Sigmoid colon (tissue), 7 donors: ENCODE measurements around the gene TMEM41B. TPM values are rescaled to one million over a fixed set of nuclear protein-coding genes. Genes with fewer than 3 reads are reported as not detected.
"Not testable (repeated sequence)": the region's sequence is repeated elsewhere in the genome, so short reads cannot be mapped to it uniquely, and the experiment has no call there.

Experiments used
- DNase-seq: peaks from one replicate; pipeline ENCODE4 v3.0.0-alpha.2; 2019
- H3K27ac ChIP-seq, 4 donors: fragments of 200-600 bp; sonication (generic); one replicate each; pipeline ENCODE4 v1.5.1; 2016 to 2019; ENCODE audit warnings: mild to moderate bottlenecking in 1 of 4
- H3K27me3 ChIP-seq, 3 donors: fragments of 200-600 bp; sonication (generic); one replicate each; pipeline ENCODE4 v1.5.1; 2019; ENCODE audit warnings: mild to moderate bottlenecking in 1 of 3
- H3K36me3 ChIP-seq, 4 donors: fragments of 200-600 bp; sonication (generic); one replicate each; pipeline ENCODE4 v1.5.1; 2016 to 2019
- H3K4me1 ChIP-seq, 4 donors: fragments of 200-600 bp; sonication (generic); one replicate each; pipeline ENCODE4 v1.5.1; 2017 to 2019
- H3K4me3 ChIP-seq, 4 donors: fragments of 200-600 bp; sonication (generic); one replicate each; pipeline ENCODE4 v1.5.1; 2017 to 2019; ENCODE audit warnings: mild to moderate bottlenecking in 2 of 4, moderate library complexity in 1 of 4
- H3K9me3 ChIP-seq, 4 donors: fragments of 200-600 bp in 3 of 4; sonication (generic) in 3 of 4; one replicate each; pipeline versions ENCODE4 v1.5.1 to v1.6.1; 2013 to 2019
- CTCF ChIP-seq, 4 experiments: fragments of 450-650 bp in 3 of 4; fragments of 200-600 bp in 1 of 4; IDR thresholded peaks; one replicate each; pipeline ENCODE4 v1.5.1; 2016 to 2019; ENCODE audit warnings: antibody characterized with exemption in 4 of 4, mild to moderate bottlenecking in 3 of 4, moderate library complexity in 2 of 4
- EP300 ChIP-seq, 4 donors: sonication (generic); formaldehyde crosslinking; IDR thresholded peaks; one replicate each; pipeline ENCODE4 v1.6.1; 2017; ENCODE audit warnings: antibody characterized with exemption in 4 of 4
- POLR2A ChIP-seq, 2 donors: fragments of 450-650 bp; IDR thresholded peaks; one replicate each; pipeline ENCODE4 v1.6.1; 2016; ENCODE audit warnings: antibody characterized with exemption in 2 of 2, mild to moderate bottlenecking in 2 of 2, moderate library complexity in 2 of 2
- POLR2AphosphoS5 ChIP-seq, 4 donors: sonication (generic); formaldehyde crosslinking; IDR thresholded peaks; one replicate each; pipeline ENCODE4 v1.6.1; 2017; ENCODE audit warnings: antibody characterized with exemption in 4 of 4
- WGBS, 2 donors: extraction: QIAGEN DNeasy Blood & Tissue Kit; methylation state at CpG; one replicate each; pipeline ENCODE4 v1.1.7; 2013; 5-methylcytosine and 5-hydroxymethylcytosine counted together
- intact Hi-C: fragments of 100-400 bp; cut with DNase I; formaldehyde crosslinking; loops from one replicate; pipeline ENCODE4 v1.15.1; 2023
- polyA plus RNA-seq, 3 donors: library from polyadenylated mRNA; stranded (reverse); fragments of 200-250 nt; gene quantifications; one replicate each; pipeline ENCODE4 v1.2.3, GENCODE V29; 2013
- total RNA-seq, 4 donors: library from RNA; depleted of rRNA; stranded (reverse); fragments of >200 nt; gene quantifications; one replicate each; pipeline ENCODE4 v1.1.0, GENCODE V29; 2016
- donor health status: healthy with polysubstance abuse.
- donor health status: Bipolar disorder and iron deficiency.
- donor health status: healthy.

The TMEM41B gene, protein sequence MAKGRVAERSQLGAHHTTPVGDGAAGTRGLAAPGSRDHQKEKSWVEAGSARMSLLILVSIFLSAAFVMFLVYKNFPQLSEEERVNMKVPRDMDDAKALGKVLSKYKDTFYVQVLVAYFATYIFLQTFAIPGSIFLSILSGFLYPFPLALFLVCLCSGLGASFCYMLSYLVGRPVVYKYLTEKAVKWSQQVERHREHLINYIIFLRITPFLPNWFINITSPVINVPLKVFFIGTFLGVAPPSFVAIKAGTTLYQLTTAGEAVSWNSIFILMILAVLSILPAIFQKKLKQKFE
- total RNA-seq (10 to 100 TPM; 20.3 to 22.2 (median 20.5) TPM), polyA plus RNA-seq (10 to 100 TPM in 1 of 3 donors, 1 to 10 TPM in 2; 6.5 to 20.8 (median 6.6) TPM)

- TF ChIP-seq POLR2A (IDR thresholded peaks at IDR 0.05), result peak; percentile 65 to 69
- TF ChIP-seq EP300 (IDR thresholded peaks at IDR 0.05), result no peak
- TF ChIP-seq POLR2AphosphoS5 (IDR thresholded peaks at IDR 0.05), result peak; percentile 33 to 95 (median 91)
- no peak for TF ChIP-seq CTCF (IDR thresholded peaks at IDR 0.05)
- peak; percentile 98 for DNase-seq
- Histone ChIP-seq H3K36me3 (no peaks in the 10 kb centered on the region), H3K4me1 (peaks cover 0 to 27% (median 16%) of the 10 kb centered on the region in 4 donors), H3K9me3 (no peaks in the 10 kb centered on the region), H3K4me3 (peak within 1 kb of the TSS; percentile 72 to 100 (median 91)), H3K27me3 (no peaks in the 10 kb centered on the region), H3K27ac (peak within 1 kb of the TSS; percentile 82 to 86 (median 84))
- 1% methylated on average over 71 of the region's 71 CpGs for whole genome bisulfite sequencing, 2 donors
- intact Hi-C loops, result loop anchor here (1.0 to 2.0 kb wide), 4 partner anchors 50 to 146 kb away; partner anchors contain the start of genes DENND5A and IPO7
These were observed at the start of gene TMEM41B for GRCh38 chr11:9314291-9315077. TMEM41B (minus strand) TSS chr11:9314593; CDS start chr11:9314441, 152 bp downstream.

GRCh38 chr11:9362393-9362863 lies 48.0 kb upstream of the TMEM41B start:
- Histone ChIP-seq H3K4me3 (no peak overlapping the region), H3K27ac (peak overlapping the region; percentile 91 to 96 (median 95)), H3K36me3 (no peaks in the 10 kb centered on the region), H3K27me3 (no peaks in the 10 kb centered on the region), H3K4me1 (peaks cover 0 to 19% (median 15%) of the 10 kb centered on the region in 4 donors), H3K9me3 (no peaks in the 10 kb centered on the region)
- intact Hi-C loops, result loop anchor here (5.0 kb wide), 1 partner anchor 100 kb away; the partner anchor contains the start of gene ZNF143
- DNase-seq, result no peak
- WGBS, 2 donors, result 80 to 84% methylated on average over 2 of the region's 2 CpGs
- TF ChIP-seq POLR2AphosphoS5 (IDR thresholded peaks at IDR 0.05) (no peak), CTCF (IDR thresholded peaks at IDR 0.05) (no peak), EP300 (IDR thresholded peaks at IDR 0.05) (no peak), POLR2A (IDR thresholded peaks at IDR 0.05) (no peak)

DNA sequence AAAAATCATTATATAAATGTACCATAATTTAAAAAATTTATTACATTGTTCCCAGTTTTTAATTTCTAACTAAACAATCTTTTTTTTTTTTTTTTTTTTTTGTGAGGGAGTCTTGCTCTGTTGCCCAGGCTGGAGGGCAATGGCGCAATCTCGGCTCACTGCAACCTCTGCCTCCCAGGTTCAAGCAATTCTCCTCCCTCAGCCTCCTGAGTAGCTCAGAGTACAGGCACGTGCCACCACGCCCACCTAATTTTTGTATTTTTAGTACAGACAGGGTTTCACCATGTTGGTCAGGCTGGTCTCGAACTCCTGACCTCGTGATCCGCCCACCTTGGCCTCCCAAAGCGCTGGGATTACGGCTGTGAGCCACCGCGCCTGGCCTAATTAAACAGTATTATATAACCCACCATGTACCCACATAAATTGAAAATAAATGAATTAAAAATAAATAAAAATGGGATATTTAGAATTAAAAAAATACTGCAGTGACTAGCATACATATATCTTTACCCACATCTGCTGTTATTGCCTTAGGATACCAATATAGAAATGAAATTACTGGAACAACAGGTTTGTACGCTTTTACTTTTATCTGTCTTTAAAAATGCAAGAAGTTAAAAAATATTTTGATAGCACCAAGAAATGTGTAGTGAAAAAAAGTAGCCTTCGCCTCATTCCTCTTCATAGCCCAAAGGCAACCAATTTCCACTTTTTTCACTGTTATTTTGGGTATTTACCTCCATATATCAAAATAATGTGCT lies 46.6 kb upstream of the TMEM41B start:
- 92 to 93% methylated on average over 13 of the region's 13 CpGs for WGBS, 2 donors
- H3K36me3 ChIP-seq, H3K27ac ChIP-seq, DNase-seq, H3K9me3 ChIP-seq, H3K27me3 ChIP-seq, H3K4me3 ChIP-seq: not testable (repeated sequence)
- peaks cover 0 to 19% (median 15%) of the 10 kb centered on the region in 4 donors for H3K4me1 ChIP-seq
- intact Hi-C loops, result loop anchor here (5.0 kb wide), 1 partner anchor 101 kb away; the partner anchor contains the start of gene ZNF143

GRCh38 chr11:9357041-9357440 lies 42.6 kb upstream of the TMEM41B start:
- H3K4me3 ChIP-seq, result no peak overlapping the region
- WGBS, 2 donors, result 97 to 98% methylated on average over 4 of the region's 4 CpGs
- TF ChIP-seq POLR2A (IDR thresholded peaks at IDR 0.05), result no peak
- no peak for TF ChIP-seq POLR2AphosphoS5 (IDR thresholded peaks at IDR 0.05)
- H3K27ac ChIP-seq, result no peak overlapping the region
- no peaks in the 10 kb centered on the region for H3K27me3 ChIP-seq
- H3K4me1 ChIP-seq, result no peaks in the 10 kb centered on the region
- H3K36me3 ChIP-seq, result no peaks in the 10 kb centered on the region
- intact Hi-C loops, result no loop called here
- DNase-seq, result no peak
- H3K9me3 ChIP-seq, result no peaks in the 10 kb centered on the region

DNA sequence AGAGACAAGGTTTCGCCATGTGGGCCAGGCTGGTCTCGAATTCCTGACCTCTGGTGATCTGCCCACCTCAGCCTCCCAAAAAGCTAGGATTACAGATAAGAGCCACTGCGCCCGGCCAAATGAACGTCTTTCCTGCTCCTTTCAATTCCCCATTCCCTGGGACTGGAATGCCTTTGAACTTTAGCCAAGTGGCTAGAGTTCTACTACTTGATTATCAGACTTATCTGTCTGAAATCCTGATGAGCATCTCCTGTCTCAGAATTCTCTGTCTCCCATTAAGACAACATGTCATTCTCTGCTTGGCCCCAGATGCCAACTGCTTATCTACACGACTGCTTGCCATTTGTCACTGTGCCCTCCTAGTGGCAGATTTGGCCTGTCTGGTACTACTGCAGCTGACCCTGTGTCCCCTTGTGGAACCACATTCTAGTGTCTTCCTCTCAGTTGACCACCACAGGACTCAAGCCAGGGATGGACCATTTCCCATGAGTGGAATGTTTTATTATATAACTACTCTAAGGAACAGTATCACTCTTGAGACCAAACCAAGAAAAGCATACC lies 37.0 kb upstream of the TMEM41B start:
- intact Hi-C loops, result no loop called here
- Histone ChIP-seq H3K4me3 (no peak overlapping the region), H3K27me3 (peaks cover 0 to 4% (median 0%) of the 10 kb centered on the region in 3 donors), H3K36me3 (no peaks in the 10 kb centered on the region), H3K4me1 (no peaks in the 10 kb centered on the region), H3K9me3 (no peaks in the 10 kb centered on the region), H3K27ac (no peak overlapping the region)
- TF ChIP-seq POLR2A (IDR thresholded peaks at IDR 0.05) (no peak), POLR2AphosphoS5 (IDR thresholded peaks at IDR 0.05) (no peak), EP300 (IDR thresholded peaks at IDR 0.05) (no peak), CTCF (IDR thresholded peaks at IDR 0.05) (no peak)
- WGBS, 2 donors, result 79 to 86% methylated on average over 6 of the region's 6 CpGs
- DNase-seq, result no peak

DNA sequence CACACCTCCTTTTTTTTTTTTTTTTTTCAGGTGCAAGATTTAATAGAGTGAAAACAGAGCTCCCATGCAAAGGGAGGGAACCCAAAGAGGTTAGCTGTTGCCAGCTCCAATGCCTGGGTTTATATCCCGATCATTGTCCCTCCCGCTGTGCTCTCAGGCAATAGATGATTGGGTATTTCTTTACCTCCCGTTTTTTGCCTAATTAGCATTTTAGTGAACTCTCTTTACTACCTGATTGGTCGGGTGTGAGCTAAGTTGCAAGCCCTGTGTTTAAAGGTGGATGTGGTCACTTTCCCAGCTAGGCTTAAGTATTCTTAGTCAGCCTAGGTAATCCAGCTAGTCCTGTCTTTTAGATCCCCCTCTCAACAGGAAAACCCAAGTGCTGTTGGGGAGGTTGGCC lies 33.4 kb upstream of the TMEM41B start:
- not testable (repeated sequence) for H3K27me3 ChIP-seq

More for the DNA sequence above, 33.4 kb upstream of the TMEM41B start:
- H3K4me3 ChIP-seq, H3K36me3 ChIP-seq, intact Hi-C loops, H3K9me3 ChIP-seq, H3K27ac ChIP-seq, DNase-seq, H3K4me1 ChIP-seq: not testable (repeated sequence)
- 69 to 76% methylated on average over 4 of the region's 4 CpGs for WGBS, 2 donors
